Activated naive CD8-positive, alpha-beta T cell (primary cell): Measurements from ENCODE around the gene RGS19.

ENCODE experiments used
- H3K27ac Mint-ChIP-seq: one replicate; pipeline ENCODE4 v1.8.0; 2021; ENCODE audit warnings: mixed read lengths
- H3K27me3 Mint-ChIP-seq: one replicate; pipeline ENCODE4 v1.8.0; 2021; ENCODE audit warnings: mixed read lengths
- H3K36me3 Mint-ChIP-seq: one replicate; pipeline ENCODE4 v1.8.0; 2021; ENCODE audit warnings: mixed read lengths
- H3K4me1 Mint-ChIP-seq: one replicate; pipeline ENCODE4 v1.8.0; 2021; ENCODE audit warnings: low read depth, mixed read lengths
- H3K4me3 Mint-ChIP-seq: one replicate; pipeline ENCODE4 v1.8.0; 2021; ENCODE audit warnings: mild to moderate bottlenecking, mixed read lengths
- H3K9me3 Mint-ChIP-seq: one replicate; pipeline ENCODE4 v1.8.0; 2021; ENCODE audit warnings: low read depth, mixed read lengths

The RGS19 gene

DNA sequence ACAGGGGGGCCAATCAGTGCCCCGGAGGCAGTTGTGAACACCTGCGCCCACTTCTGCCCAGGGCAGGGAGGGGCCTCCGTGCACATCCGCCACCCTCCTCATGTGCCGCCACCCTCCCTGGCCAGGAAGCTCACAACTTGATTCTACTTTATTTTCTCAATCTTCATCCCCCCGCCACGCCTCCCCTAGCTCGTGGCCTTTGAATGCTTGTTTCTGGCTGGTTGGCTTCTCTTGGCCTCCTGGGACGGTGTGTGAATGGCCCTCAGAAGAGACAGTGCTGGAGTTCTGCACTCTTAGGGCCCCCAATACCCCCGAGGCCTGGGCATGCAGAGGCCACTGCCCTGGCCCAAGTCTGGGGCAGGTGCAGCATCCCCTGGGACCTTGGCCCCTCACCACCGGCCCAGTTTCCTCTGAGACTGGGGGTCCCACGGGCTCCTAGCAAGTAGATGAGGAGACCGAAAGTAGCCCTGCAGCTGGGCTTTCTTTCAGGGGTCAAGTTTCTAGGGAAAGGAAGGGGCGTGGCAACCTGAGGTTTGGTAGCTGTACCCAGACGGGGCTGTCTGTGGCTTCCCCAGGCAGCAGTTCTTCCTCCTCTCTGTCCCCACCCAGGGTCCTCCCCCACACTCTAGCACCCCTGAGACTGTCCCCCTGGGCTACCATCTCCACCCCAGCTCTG lies 1.3 kb downstream of the RGS19 start:
- H3K4me1 Mint-ChIP-seq: peaks cover 29% of the 10 kb centered on the region
- H3K4me3 Mint-ChIP-seq: peak overlapping the region; percentile 90
- H3K36me3 Mint-ChIP-seq: no peaks in the 10 kb centered on the region
- H3K27ac Mint-ChIP-seq: peak overlapping the region; percentile 72
- no peaks in the 10 kb centered on the region for H3K27me3 Mint-ChIP-seq
- H3K9me3 Mint-ChIP-seq: no peaks in the 10 kb centered on the region

DNA sequence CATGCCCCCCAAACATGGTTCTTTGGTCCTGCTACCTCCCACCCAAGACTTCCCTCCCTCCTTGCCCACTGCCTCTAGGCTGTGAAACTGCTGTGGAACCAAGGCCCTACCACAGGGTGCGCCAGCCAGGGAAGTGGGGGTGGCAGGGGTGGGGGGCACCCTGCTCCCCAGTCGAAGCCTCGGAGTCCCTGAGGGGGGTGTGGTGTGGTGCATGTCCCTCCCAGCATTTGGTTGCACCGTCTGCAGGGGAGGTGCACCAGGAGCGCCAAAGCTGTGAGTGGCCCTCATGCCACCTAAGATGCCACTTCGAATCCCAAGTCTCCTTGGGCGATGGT lies 1.8 kb downstream of the RGS19 start:
- H3K4me3 Mint-ChIP-seq: peak overlapping the region; percentile 90
- H3K9me3 Mint-ChIP-seq: no peaks in the 10 kb centered on the region
- H3K27me3 Mint-ChIP-seq: no peaks in the 10 kb centered on the region
- no peaks in the 10 kb centered on the region for H3K36me3 Mint-ChIP-seq
- no peak overlapping the region for H3K27ac Mint-ChIP-seq
- H3K4me1 Mint-ChIP-seq: peaks cover 26% of the 10 kb centered on the region

DNA sequence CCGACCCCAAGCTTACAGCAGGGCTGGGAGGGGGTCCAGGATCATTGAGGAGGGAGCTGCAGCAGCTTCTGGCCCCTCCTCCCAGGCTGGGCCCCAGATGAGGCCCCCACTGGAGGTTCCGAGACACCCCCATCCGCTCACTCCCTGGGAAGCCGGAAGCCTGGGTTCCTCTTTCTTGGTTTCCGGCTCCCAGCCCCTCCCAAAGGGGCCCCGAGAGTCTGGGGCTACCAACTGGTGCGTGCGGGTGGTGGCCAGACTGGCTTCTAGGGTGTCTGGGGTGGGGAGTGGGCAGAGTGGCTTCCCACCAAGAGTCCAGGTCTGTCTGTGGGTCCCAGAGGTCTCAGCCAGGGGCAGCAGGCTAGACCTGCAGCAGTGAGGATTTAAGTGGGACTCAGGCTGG lies 2.2 kb downstream of the RGS19 start:
- H3K4me3 Mint-ChIP-seq: peak overlapping the region; percentile 90
- no peaks in the 10 kb centered on the region for H3K9me3 Mint-ChIP-seq
- H3K4me1 Mint-ChIP-seq: peaks cover 22% of the 10 kb centered on the region
- no peaks in the 10 kb centered on the region for H3K27me3 Mint-ChIP-seq
- peak overlapping the region; percentile 70 for H3K27ac Mint-ChIP-seq
- no peaks in the 10 kb centered on the region for H3K36me3 Mint-ChIP-seq

- Mint-ChIP-seq H3K4me1 (peaks cover 16% of the 10 kb centered on the region), H3K4me3 (no peak overlapping the region), H3K9me3 (no peaks in the 10 kb centered on the region), H3K27me3 (no peaks in the 10 kb centered on the region), H3K27ac (peak overlapping the region; percentile 79), H3K36me3 (no peaks in the 10 kb centered on the region)
These were observed 3.0 kb downstream of the RGS19 start for GRCh38 chr20:64076061-64076997.

DNA sequence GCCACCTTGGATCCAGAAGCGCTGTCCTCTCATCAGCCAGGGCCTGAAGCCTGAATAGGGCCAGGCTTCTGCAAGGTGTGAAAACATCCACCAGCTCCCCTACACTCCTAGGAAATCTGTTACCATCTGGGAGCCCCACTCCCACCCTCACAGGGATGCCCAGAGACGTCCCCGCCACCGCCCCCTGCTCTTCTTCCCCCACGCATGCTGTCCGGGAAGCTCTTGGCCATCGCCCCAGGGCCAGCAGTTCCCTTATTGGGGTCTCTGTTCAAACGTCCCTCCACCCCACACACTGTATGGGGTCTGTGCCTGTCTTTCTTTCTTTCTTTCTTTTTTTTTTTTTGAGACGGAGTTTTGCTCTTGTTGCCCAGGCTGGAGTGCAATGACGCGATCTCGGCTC lies 3.8 kb downstream of the RGS19 start:
- Mint-ChIP-seq H3K4me3 (no peak overlapping the region), H3K36me3 (no peaks in the 10 kb centered on the region), H3K27me3 (no peaks in the 10 kb centered on the region), H3K9me3 (no peaks in the 10 kb centered on the region), H3K4me1 (peaks cover 13% of the 10 kb centered on the region), H3K27ac (peak overlapping the region; percentile 22)

DNA sequence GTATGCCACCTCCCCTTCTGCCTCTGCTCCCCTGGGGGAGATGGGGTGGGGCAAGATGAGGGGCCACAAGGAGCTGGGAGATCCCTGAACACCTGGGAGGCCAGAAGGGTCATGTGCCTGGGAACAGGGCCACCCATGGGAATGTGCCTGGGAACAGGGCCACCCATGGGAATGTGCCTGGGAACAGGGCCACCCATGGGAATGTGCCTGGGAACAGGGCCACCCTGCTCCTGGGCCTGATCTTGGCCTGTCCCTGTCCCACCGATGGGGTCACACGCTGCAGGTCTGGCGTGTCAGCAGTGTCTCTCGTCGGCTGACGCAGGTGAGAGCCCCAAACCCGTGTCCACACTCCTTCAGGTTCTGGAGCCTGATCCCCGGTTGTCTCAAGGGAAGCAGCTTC lies 4.4 kb downstream of the RGS19 start:
- H3K27me3 Mint-ChIP-seq: no peaks in the 10 kb centered on the region
- peaks cover 12% of the 10 kb centered on the region for H3K4me1 Mint-ChIP-seq
- H3K27ac Mint-ChIP-seq: no peak overlapping the region
- no peaks in the 10 kb centered on the region for H3K36me3 Mint-ChIP-seq
- no peaks in the 10 kb centered on the region for H3K9me3 Mint-ChIP-seq
- H3K4me3 Mint-ChIP-seq: no peak overlapping the region

- no peaks in the 10 kb centered on the region for H3K27me3 Mint-ChIP-seq
- peaks cover 12% of the 10 kb centered on the region for H3K4me1 Mint-ChIP-seq
- H3K4me3 Mint-ChIP-seq: no peak overlapping the region
- H3K36me3 Mint-ChIP-seq: no peaks in the 10 kb centered on the region
- H3K9me3 Mint-ChIP-seq: no peaks in the 10 kb centered on the region
- no peak overlapping the region for H3K27ac Mint-ChIP-seq
These were observed 5.0 kb downstream of the RGS19 start for GRCh38 chr20:64074184-64074789.

- Mint-ChIP-seq H3K4me3 (no peak overlapping the region), H3K4me1 (peaks cover 10% of the 10 kb centered on the region), H3K36me3 (no peaks in the 10 kb centered on the region), H3K27me3 (no peaks in the 10 kb centered on the region), H3K9me3 (no peaks in the 10 kb centered on the region), H3K27ac (no peak overlapping the region)
These were observed 5.7 kb downstream of the RGS19 start for GRCh38 chr20:64073476-64074183.

DNA sequence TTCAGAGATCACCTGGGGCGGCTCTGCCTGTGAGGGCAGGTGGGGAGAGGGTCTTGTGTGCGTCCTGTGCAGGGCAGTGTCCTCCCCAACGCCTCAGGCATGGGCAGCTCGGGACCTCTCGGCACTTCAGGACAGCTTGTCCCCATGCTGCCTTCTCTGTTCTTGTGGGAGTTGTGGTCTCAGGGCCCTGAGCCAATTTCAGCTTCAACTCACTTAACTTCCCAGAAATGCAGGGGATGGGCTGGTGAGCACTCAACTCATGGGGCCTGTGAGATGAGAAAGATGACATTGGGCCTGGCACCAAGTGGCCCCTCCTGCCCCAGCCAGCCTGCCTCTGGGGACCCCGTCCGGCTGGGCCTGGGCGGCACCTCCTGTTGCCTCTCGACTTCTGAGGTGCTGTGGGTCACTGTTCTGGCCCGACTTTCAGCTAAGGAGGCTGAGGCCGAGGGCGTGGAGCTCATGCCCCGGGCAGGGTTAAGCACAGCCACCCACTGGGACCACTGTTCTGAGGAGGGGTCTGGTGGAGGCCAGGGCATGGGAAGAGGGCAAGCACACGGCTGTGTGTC lies 6.7 kb downstream of the RGS19 start:
- Mint-ChIP-seq H3K4me1 (peaks cover 7% of the 10 kb centered on the region), H3K4me3 (no peak overlapping the region)

DNA sequence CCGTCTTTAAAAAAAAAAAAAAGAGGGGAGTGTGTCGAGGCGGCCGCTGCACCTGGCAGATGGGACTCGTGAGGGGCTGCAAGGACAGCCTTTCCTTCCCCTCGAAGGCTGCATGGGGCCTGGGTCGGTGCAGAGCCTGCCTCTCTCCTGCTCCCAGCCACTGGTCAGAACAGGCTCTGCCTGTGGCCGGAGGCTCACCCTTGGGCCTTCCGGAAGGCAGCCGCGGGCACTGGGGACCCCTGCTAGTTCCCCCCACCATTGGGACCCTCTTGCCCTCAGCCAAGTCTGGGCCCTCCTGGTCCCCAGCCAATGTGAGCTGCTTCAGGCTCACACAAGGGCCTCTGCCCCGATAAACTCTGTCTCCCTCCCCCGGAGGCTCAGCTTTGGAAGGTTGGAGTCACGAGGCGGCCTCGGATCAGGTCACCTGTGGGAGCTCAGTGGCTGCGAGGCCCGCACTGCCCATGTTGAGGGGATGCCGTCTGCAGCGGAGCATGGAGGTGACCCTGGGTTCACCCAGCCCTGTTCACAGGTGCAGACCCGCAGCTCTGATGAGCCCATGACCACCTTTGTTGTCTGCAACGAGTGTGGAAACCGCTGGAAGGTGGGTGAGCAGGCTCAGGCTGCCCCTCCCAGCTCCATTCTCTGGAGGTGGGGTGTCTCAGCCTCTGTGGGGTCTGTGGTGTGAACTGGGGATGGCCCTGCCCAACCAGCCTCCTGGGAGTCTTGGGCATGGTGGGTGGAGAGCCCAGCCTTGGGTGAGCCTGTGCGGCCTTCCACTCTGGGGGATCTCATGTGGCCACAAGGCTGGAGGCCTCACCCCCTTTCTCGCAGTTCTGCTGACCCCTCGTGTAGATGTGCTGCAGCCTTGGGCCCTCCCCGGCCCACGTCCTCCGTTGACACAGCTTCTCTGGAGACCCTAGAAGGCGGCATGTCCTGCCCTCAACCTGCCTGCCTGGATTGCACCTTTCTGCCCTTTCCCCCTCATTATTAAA lies 7.7 kb downstream of the RGS19 start:
- no peak overlapping the region for H3K4me3 Mint-ChIP-seq
- no peaks in the 10 kb centered on the region for H3K36me3 Mint-ChIP-seq
- peaks cover 8% of the 10 kb centered on the region for H3K4me1 Mint-ChIP-seq
- H3K27me3 Mint-ChIP-seq: no peaks in the 10 kb centered on the region
- peak overlapping the region; percentile 28 for H3K27ac Mint-ChIP-seq
- H3K9me3 Mint-ChIP-seq: no peaks in the 10 kb centered on the region

More for the DNA sequence above, 6.7 kb downstream of the RGS19 start:
- H3K27me3 Mint-ChIP-seq: no peaks in the 10 kb centered on the region
- no peaks in the 10 kb centered on the region for H3K36me3 Mint-ChIP-seq
- H3K27ac Mint-ChIP-seq: peak overlapping the region; percentile 28
- no peaks in the 10 kb centered on the region for H3K9me3 Mint-ChIP-seq

- Mint-ChIP-seq H3K27ac (no peak overlapping the region), H3K27me3 (no peaks in the 10 kb centered on the region), H3K4me3 (no peak overlapping the region), H3K9me3 (no peaks in the 10 kb centered on the region), H3K36me3 (no peaks in the 10 kb centered on the region), H3K4me1 (peaks cover 20% of the 10 kb centered on the region)
These were observed 8.9 kb downstream of the RGS19 start for GRCh38 chr20:64070244-64070993.

GRCh38 chr20:64069614-64070243 lies 9.6 kb downstream of the RGS19 start:
- no peak overlapping the region for H3K4me3 Mint-ChIP-seq
- no peak overlapping the region for H3K27ac Mint-ChIP-seq
- no peaks in the 10 kb centered on the region for H3K9me3 Mint-ChIP-seq
- peaks cover 24% of the 10 kb centered on the region for H3K4me1 Mint-ChIP-seq
- no peaks in the 10 kb centered on the region for H3K36me3 Mint-ChIP-seq
- no peaks in the 10 kb centered on the region for H3K27me3 Mint-ChIP-seq

- no peaks in the 10 kb centered on the region for H3K9me3 Mint-ChIP-seq
- H3K4me3 Mint-ChIP-seq: no peak overlapping the region
- H3K27me3 Mint-ChIP-seq: no peaks in the 10 kb centered on the region
- no peak overlapping the region for H3K27ac Mint-ChIP-seq
- peaks cover 30% of the 10 kb centered on the region for H3K4me1 Mint-ChIP-seq
- H3K36me3 Mint-ChIP-seq: no peaks in the 10 kb centered on the region
These were observed 10.1 kb downstream of the RGS19 start for GRCh38 chr20:64069209-64069613.
